DOHH2 (cell line): ENCODE data around the gene POU2F2.

Source experiments
- H3F3A ChIP-seq: fragments of 200-600 bp; sonication (generic), shearing (Covaris generic); 2 replicates; pipeline ENCODE4 v1.6.0; 2016; ENCODE audit warnings: antibody characterized with exemption, mild to moderate bottlenecking; ENCODE audit not compliant: control insufficient read depth, insufficient read depth
- H3K27ac ChIP-seq: fragments of 200-600 bp; sonication (generic); 2 replicates; pipeline ENCODE4 v1.5.1; 2014; ENCODE audit warnings: low read depth, mild to moderate bottlenecking, low read length, moderate library complexity
- H3K27me3 ChIP-seq: fragments of 200-600 bp; sonication (generic); 2 replicates; pipeline ENCODE4 v1.6.1; 2014; ENCODE audit warnings: mild to moderate bottlenecking, low read length, mixed read lengths; ENCODE audit not compliant: control insufficient read depth
- H3K36me3 ChIP-seq: fragments of 200-600 bp; sonication (generic); 2 replicates; pipeline ENCODE4 v1.6.1; 2014; ENCODE audit warnings: mild to moderate bottlenecking, low read length, moderate library complexity, mixed read lengths; ENCODE audit not compliant: control insufficient read depth
- H3K4me1 ChIP-seq: fragments of 200-600 bp; sonication (generic); 2 replicates; pipeline ENCODE4 v1.6.1; 2014; ENCODE audit warnings: mild to moderate bottlenecking, low read length, mixed read lengths; ENCODE audit not compliant: control insufficient read depth
- H3K4me2 ChIP-seq: fragments of 200-600 bp; sonication (generic); 2 replicates; pipeline ENCODE4 v1.6.0; 2014; ENCODE audit warnings: mild to moderate bottlenecking, low read length, moderate library complexity
- H3K4me3 ChIP-seq: fragments of 200-600 bp; sonication (generic); 2 replicates; pipeline ENCODE4 v1.5.1; 2014; ENCODE audit warnings: mild to moderate bottlenecking, low read length, mixed read lengths
- H3K79me2 ChIP-seq: fragments of 200-600 bp; sonication (generic); 2 replicates; pipeline ENCODE4 v1.6.1; 2014; ENCODE audit warnings: mild to moderate bottlenecking, low read length, mixed read lengths; ENCODE audit not compliant: control insufficient read depth
- H3K9me2 ChIP-seq: fragments of 200-600 bp; sonication (generic); replicated peaks from 2 replicates; pipeline ENCODE4 v1.6.1; 2014; ENCODE audit warnings: mild to moderate bottlenecking, low read length, mixed read lengths; ENCODE audit not compliant: control insufficient read depth
- H3K9me3 ChIP-seq: fragments of 200-600 bp; sonication (generic); 2 replicates; pipeline ENCODE4 v1.6.1; 2014; ENCODE audit warnings: antibody characterized with exemption, low read length, mixed read lengths; ENCODE audit not compliant: control insufficient read depth, insufficient read depth
- H4K20me1 ChIP-seq: fragments of 200-600 bp; sonication (generic); 2 replicates; pipeline ENCODE4 v1.6.0; 2014; ENCODE audit warnings: low read depth, mild to moderate bottlenecking, antibody characterized with exemption, low read length, moderate library complexity; ENCODE audit not compliant: control insufficient read depth, insufficient read depth
- CTCF ChIP-seq: fragments of 200-600 bp; sonication (generic); IDR thresholded peaks from one replicate; pipeline ENCODE4 v1.5.1; 2014; ENCODE audit warnings: antibody characterized with exemption, mild to moderate bottlenecking, low read depth, low read length; ENCODE audit not compliant: poor library complexity, severe bottlenecking
- EZH2phosphoT487 ChIP-seq: fragments of 200-600 bp; sonication (generic); IDR thresholded peaks from 2 replicates; pipeline ENCODE4 v1.6.1; 2017; ENCODE audit warnings: borderline replicate concordance, mild to moderate bottlenecking, antibody characterized with exemption, low read length, moderate library complexity, mixed read lengths

The POU2F2 gene

DNA sequence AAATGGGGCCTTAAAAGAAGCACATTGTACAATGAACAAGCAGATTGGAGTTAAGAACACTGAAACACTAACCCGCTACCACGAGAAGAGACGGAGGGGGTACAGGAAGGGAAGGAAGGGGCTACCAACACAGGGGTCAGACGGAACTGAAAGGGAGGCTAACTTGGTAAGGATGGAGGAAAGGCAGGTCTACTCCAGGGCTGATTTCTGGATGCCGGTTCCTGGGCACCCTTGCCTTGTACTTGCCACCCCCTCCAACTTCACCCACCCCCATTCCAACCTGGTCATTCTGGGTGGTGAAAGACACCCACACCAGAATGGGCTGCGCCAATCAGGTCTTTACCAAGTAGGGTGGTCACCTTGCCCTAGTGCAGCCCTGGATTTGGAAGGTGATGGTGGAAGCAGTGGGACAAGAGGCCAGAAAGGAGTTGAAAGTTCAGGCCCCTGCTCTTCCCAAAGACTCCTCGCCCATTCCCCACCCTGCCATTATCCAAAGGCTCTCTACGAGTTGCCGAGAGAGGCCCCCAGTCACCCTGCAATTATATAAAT, 46.0 kb downstream of the POU2F2 start:
- Histone ChIP-seq H3K4me1 (peaks cover 41% of the 10 kb centered on the region), H3K4me3 (no peak overlapping the region), H3K9me3 (no peaks in the 10 kb centered on the region), H3K79me2 (peaks cover 12% of the 10 kb centered on the region), H3K9me2 (no peaks in the 10 kb centered on the region), H3K27ac (no peak overlapping the region), H4K20me1 (no peaks in the 10 kb centered on the region; the same call in 1 of the 2 replicates), H3K4me2 (no peak overlapping the region), H3K27me3 (no peaks in the 10 kb centered on the region), H3F3A (peaks cover 44% of the 10 kb centered on the region), H3K36me3 (peaks cover 17% of the 10 kb centered on the region)
- TF ChIP-seq CTCF (no peak), EZH2phosphoT487 (no peak)

DNA sequence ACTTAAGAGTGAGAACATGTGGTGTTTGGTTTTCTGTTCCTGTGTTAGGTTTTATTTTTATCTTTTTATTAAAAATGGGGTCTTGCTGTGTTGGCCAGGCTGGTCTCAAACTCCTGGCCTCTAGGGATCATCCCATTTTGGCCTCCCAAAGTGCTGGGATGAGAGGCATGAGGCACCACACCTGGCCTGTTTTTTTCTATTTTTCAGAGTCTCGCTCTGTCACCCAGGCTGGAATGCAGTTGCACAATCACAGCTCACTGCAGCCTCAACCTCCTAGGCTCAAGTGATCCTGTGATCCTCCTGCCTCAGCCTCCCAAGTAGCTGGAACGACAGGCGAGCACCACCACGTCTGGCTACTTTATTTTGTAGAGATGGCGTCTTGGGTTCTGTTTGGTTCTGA, 48.7 kb downstream of the POU2F2 start:
- Histone ChIP-seq H3K9me2 (no peaks in the 10 kb centered on the region), H3K9me3 (no peaks in the 10 kb centered on the region), H4K20me1 (0 out of 2 replicates have a peak, but pooled peaks cover 5% of the 10 kb centered on the region), H3K36me3 (peaks cover 38% of the 10 kb centered on the region), H3K4me1 (peaks cover 16% of the 10 kb centered on the region), H3K79me2 (peaks cover 39% of the 10 kb centered on the region), H3K4me3 (no peak overlapping the region), H3K27ac (no peak overlapping the region), H3F3A (peaks cover 34% of the 10 kb centered on the region), H3K4me2 (no peak overlapping the region), H3K27me3 (no peaks in the 10 kb centered on the region)
- TF ChIP-seq EZH2phosphoT487 = no peak
- no peak for TF ChIP-seq CTCF

- H3F3A ChIP-seq = peaks cover 28% of the 10 kb centered on the region
- TF ChIP-seq EZH2phosphoT487 = no peak
- TF ChIP-seq CTCF = peak; percentile 71
- H3K36me3 ChIP-seq = peaks cover 55% of the 10 kb centered on the region
- H3K4me1 ChIP-seq = peaks cover 13% of the 10 kb centered on the region
- no peaks in the 10 kb centered on the region for H3K9me3 ChIP-seq
- H3K9me2 ChIP-seq = no peaks in the 10 kb centered on the region
- peaks cover 57% of the 10 kb centered on the region for H3K79me2 ChIP-seq
- H3K27ac ChIP-seq = no peak overlapping the region
- peaks cover 19% of the 10 kb centered on the region for H4K20me1 ChIP-seq
- H3K4me3 ChIP-seq = no peak overlapping the region
- no peak overlapping the region for H3K4me2 ChIP-seq
- no peaks in the 10 kb centered on the region for H3K27me3 ChIP-seq
Observed at GRCh38 chr19:42081584-42082203, 50.6 kb downstream of the POU2F2 start.
